SU-DHL-6 (cell line): ENCODE results near the gene ACADSB.

ENCODE experiments used
- H2AFZ ChIP-seq: fragments of 200-600 bp; sonication (generic); 2 replicates; pipeline ENCODE4 v1.6.1; 2014; ENCODE audit warnings: low read depth, mild to moderate bottlenecking, moderate library complexity, mixed read lengths, antibody characterized with exemption, low read length; ENCODE audit not compliant: severe bottlenecking
- H3F3A ChIP-seq: fragments of 200-600 bp; shearing (Covaris generic); 2 replicates; pipeline ENCODE4 v1.6.0; 2016; ENCODE audit warnings: antibody characterized with exemption, mild to moderate bottlenecking; ENCODE audit not compliant: insufficient read depth
- H3K27ac ChIP-seq: fragments of 200-600 bp; sonication (generic); 2 replicates; pipeline ENCODE4 v1.5.1; 2016; ENCODE audit warnings: low read depth, mild to moderate bottlenecking, low read length, moderate library complexity, mixed read lengths
- H3K27me3 ChIP-seq: fragments of 200-600 bp; sonication (generic), shearing (Covaris generic); 2 replicates; pipeline ENCODE4 v1.6.0; 2014; ENCODE audit warnings: mild to moderate bottlenecking, low read length
- H3K36me3 ChIP-seq: fragments of 200-600 bp; sonication (generic); 2 replicates; pipeline ENCODE4 v1.6.1; 2014; ENCODE audit warnings: mild to moderate bottlenecking, low read length, mixed read lengths
- H3K4me2 ChIP-seq: fragments of 300-600, 200-600 bp; shearing (Covaris generic), sonication (generic); 2 replicates; pipeline ENCODE4 v1.6.0; 2014; ENCODE audit warnings: low read length, low read depth, mild to moderate bottlenecking; ENCODE audit not compliant: poor library complexity, severe bottlenecking
- H3K4me3 ChIP-seq: fragments of 200-600 bp; sonication (generic); 2 replicates; pipeline ENCODE4 v1.5.1; 2014; ENCODE audit warnings: antibody characterized with exemption, low read length, mild to moderate bottlenecking, mixed read lengths; ENCODE audit not compliant: insufficient read depth, poor library complexity, severe bottlenecking
- H3K79me2 ChIP-seq: fragments of 200-600 bp; sonication (generic); 2 replicates; pipeline ENCODE4 v1.6.1; 2014; ENCODE audit warnings: mild to moderate bottlenecking, low read length, moderate library complexity; ENCODE audit not compliant: insufficient read depth
- H3K9ac ChIP-seq: fragments of 200-600 bp; sonication (generic); 2 replicates; pipeline ENCODE4 v1.7.0; 2014; ENCODE audit warnings: mild to moderate bottlenecking, low read length
- H3K9me2 ChIP-seq: fragments of 200-600 bp; sonication (generic); replicated peaks from 2 replicates; pipeline ENCODE4 v1.6.1; 2014; ENCODE audit warnings: low read length; ENCODE audit not compliant: insufficient read depth
- H3K9me3 ChIP-seq: fragments of 200-600 bp; sonication (generic); 2 replicates; pipeline ENCODE4 v1.6.1; 2014; ENCODE audit warnings: low read length, mixed read lengths; ENCODE audit not compliant: insufficient read depth
- H4K20me1 ChIP-seq: fragments of 200-600 bp; sonication (generic); 2 replicates; pipeline ENCODE4 v1.6.1; 2014; ENCODE audit warnings: low read depth, mild to moderate bottlenecking, antibody characterized with exemption, low read length, moderate library complexity, mixed read lengths
- CTCF ChIP-seq: fragments of 200-600 bp; sonication (generic); IDR thresholded peaks from one replicate; pipeline ENCODE4 v1.5.1; 2017; ENCODE audit warnings: antibody characterized with exemption, mild to moderate bottlenecking, low read length, moderate library complexity; ENCODE audit not compliant: insufficient read depth, poor library complexity, severe bottlenecking
- EZH2phosphoT487 ChIP-seq: fragments of 200-600 bp; sonication (generic), shearing (Covaris generic); conservative IDR thresholded peaks from 2 replicates; pipeline ENCODE4 v1.6.1; 2018; ENCODE audit warnings: mild to moderate bottlenecking, antibody characterized with exemption, low read length, moderate library complexity, mixed read lengths

Gene ACADSB

GRCh38 chr10:123019941-123020703 lies 11.3 kb downstream of the ACADSB start:
- Histone ChIP-seq H4K20me1 (no peaks in the 10 kb centered on the region), H3K4me2 (no peak overlapping the region), H3K9ac (no peak overlapping the region), H3K27ac (no peak overlapping the region), H3K4me3 (no peak overlapping the region), H3K9me3 (no peaks in the 10 kb centered on the region), H3K36me3 (no peaks in the 10 kb centered on the region), H3K79me2 (no peaks in the 10 kb centered on the region), H3F3A (no peaks in the 10 kb centered on the region), H3K27me3 (no peaks in the 10 kb centered on the region), H3K9me2 (no peaks in the 10 kb centered on the region), H2AFZ (no peak overlapping the region)
- no peak for TF ChIP-seq CTCF
- TF ChIP-seq EZH2phosphoT487 = no peak

- Histone ChIP-seq H3K4me2 (no peak overlapping the region), H3K9me2 (no peaks in the 10 kb centered on the region), H3K27ac (no peak overlapping the region), H2AFZ (no peak overlapping the region), H3K27me3 (no peaks in the 10 kb centered on the region), H3K36me3 (no peaks in the 10 kb centered on the region), H4K20me1 (no peaks in the 10 kb centered on the region), H3K9ac (no peak overlapping the region), H3K4me3 (no peak overlapping the region), H3K79me2 (no peaks in the 10 kb centered on the region), H3F3A (no peaks in the 10 kb centered on the region), H3K9me3 (no peaks in the 10 kb centered on the region)
- TF ChIP-seq EZH2phosphoT487 (no peak), CTCF (peak; percentile 44)
These were observed 12.7 kb downstream of the ACADSB start for GRCh38 chr10:123021517-123021916.

- Histone ChIP-seq H2AFZ (no peak overlapping the region), H4K20me1 (no peaks in the 10 kb centered on the region), H3K36me3 (no peaks in the 10 kb centered on the region), H3K4me3 (no peak overlapping the region), H3K4me2 (no peak overlapping the region), H3K79me2 (no peaks in the 10 kb centered on the region), H3K9me3 (no peaks in the 10 kb centered on the region), H3K27me3 (no peaks in the 10 kb centered on the region), H3K9ac (no peak overlapping the region), H3K27ac (no peak overlapping the region), H3F3A (no peaks in the 10 kb centered on the region), H3K9me2 (no peaks in the 10 kb centered on the region)
- TF ChIP-seq CTCF (no peak), EZH2phosphoT487 (no peak)
These were observed 15.7 kb downstream of the ACADSB start for GRCh38 chr10:123024540-123024939.
